CD14-positive monocyte (primary cell): ENCODE measurements around the gene HMX3. TPM values are rescaled to one million over a fixed set of nuclear protein-coding genes. Genes with fewer than 3 reads are reported as not detected.

Experiments
- DNase-seq, 3 donors: peaks; one replicate each; pipeline ENCODE4 v3.0.0-alpha.2; 2011 to 2022
- H2AFZ ChIP-seq: 2 replicates; pipeline ENCODE4 v1.6.0; 2012; ENCODE audit warnings: mild to moderate bottlenecking, low read depth, low read length, inconsistent platforms; ENCODE audit not compliant: insufficient read depth, poor library complexity, severe bottlenecking
- H3K27ac ChIP-seq, 2 donors: 1 replicate in 1 of 2; 2 replicates in 1 of 2; pipeline ENCODE4 v1.5.1; 2012 to 2013; ENCODE audit warnings: low read length in 2 of 2, control low read depth in 1 of 2, inconsistent platforms in 1 of 2, low read depth in 1 of 2, mild to moderate bottlenecking in 1 of 2
- H3K27me3 ChIP-seq, 2 donors: one replicate each; pipeline versions ENCODE4 v1.6.0 to v1.6.1; 2011 to 2013; ENCODE audit warnings: low read length in 2 of 2; ENCODE audit not compliant: control insufficient read depth in 2 of 2, insufficient read depth in 2 of 2
- H3K36me3 ChIP-seq, 2 donors: replicated peaks in 1 of 2; 1 replicate in 1 of 2; 2 replicates in 1 of 2; pipeline versions ENCODE4 v1.5.1 to v1.6.1; 2012 to 2013; ENCODE audit warnings: low read length in 2 of 2, control low read depth in 1 of 2, inconsistent platforms in 1 of 2, mild to moderate bottlenecking in 1 of 2; ENCODE audit not compliant: insufficient read depth in 2 of 2, control insufficient read depth in 1 of 2
- H3K4me1 ChIP-seq, 2 donors: 1 replicate in 1 of 2; 2 replicates in 1 of 2; pipeline versions ENCODE4 v1.5.1 to v1.6.1; 2012 to 2013; ENCODE audit warnings: low read length in 2 of 2, control low read depth in 1 of 2, inconsistent platforms in 1 of 2, mild to moderate bottlenecking in 1 of 2, moderate library complexity in 1 of 2; ENCODE audit not compliant: insufficient read depth in 2 of 2, control insufficient read depth in 1 of 2
- H3K4me2 ChIP-seq: replicated peaks from 2 replicates; pipeline ENCODE3; 2012; ENCODE audit warnings: low read length, moderate library complexity, mild to moderate bottlenecking; ENCODE audit not compliant: poor library complexity, severe bottlenecking; ENCODE audit errors: extremely low read depth
- H3K4me3 ChIP-seq, 3 experiments: fragments of 200-600 bp in 1 of 3; sonication (generic) in 1 of 3; replicated peaks in 1 of 3; 1 replicate in 2 of 3; 2 replicates in 1 of 3; pipeline ENCODE4 v1.5.1; 2011 to 2013; ENCODE audit warnings: low read length in 3 of 3, mild to moderate bottlenecking in 3 of 3, control low read depth in 2 of 3, low read depth in 2 of 3, inconsistent platforms in 1 of 3, moderate library complexity in 1 of 3
- H3K79me2 ChIP-seq: 2 replicates; pipeline ENCODE4 v1.6.0; 2012; ENCODE audit warnings: mild to moderate bottlenecking, control low read depth, inconsistent platforms, low read length, moderate library complexity; ENCODE audit not compliant: insufficient read depth
- H3K9ac ChIP-seq: 2 replicates; pipeline ENCODE4 v1.6.0; 2017; ENCODE audit warnings: low read length, mild to moderate bottlenecking; ENCODE audit not compliant: insufficient read depth, poor library complexity, severe bottlenecking
- H3K9me3 ChIP-seq, 2 donors: replicated peaks in 1 of 2; 1 replicate in 1 of 2; 2 replicates in 1 of 2; pipeline versions ENCODE4 v1.5.1 to v1.6.1; 2012 to 2013; ENCODE audit warnings: low read length in 2 of 2, control low read depth in 1 of 2; ENCODE audit not compliant: control insufficient read depth in 1 of 2, insufficient read depth in 1 of 2
- H4K20me1 ChIP-seq: 2 replicates; pipeline ENCODE4 v1.6.0; 2012; ENCODE audit warnings: mild to moderate bottlenecking, low read length, control low read depth, moderate library complexity; ENCODE audit not compliant: insufficient read depth
- H3K27ac Mint-ChIP-seq, 7 donors: one replicate each; pipeline ENCODE4 v1.8.0; 2020; ENCODE audit warnings: mild to moderate bottlenecking in 7 of 7, mixed read lengths in 7 of 7, moderate library complexity in 6 of 7, inconsistent platforms in 2 of 7
- H3K27me3 Mint-ChIP-seq, 3 donors: one replicate each; pipeline ENCODE4 v1.8.0; 2021 to 2022; ENCODE audit warnings: low read depth in 3 of 3, mild to moderate bottlenecking in 3 of 3, mixed read lengths in 3 of 3, moderate library complexity in 3 of 3, inconsistent platforms in 1 of 3
- H3K36me3 Mint-ChIP-seq, 2 donors: one replicate each; pipeline ENCODE4 v1.8.0; 2020; ENCODE audit warnings: mixed read lengths in 2 of 2, inconsistent platforms in 1 of 2, mild to moderate bottlenecking in 1 of 2
- H3K4me1 Mint-ChIP-seq: one replicate; pipeline ENCODE4 v1.8.0; 2020; ENCODE audit warnings: mild to moderate bottlenecking, mixed read lengths
- H3K4me3 Mint-ChIP-seq, 2 donors: one replicate each; pipeline ENCODE4 v1.8.0; 2020; ENCODE audit warnings: mild to moderate bottlenecking in 2 of 2, mixed read lengths in 2 of 2, moderate library complexity in 1 of 2
- H3K9me3 Mint-ChIP-seq, 7 donors: one replicate each; pipeline ENCODE4 v1.8.0; 2020 to 2022; ENCODE audit warnings: mixed read lengths in 7 of 7, mild to moderate bottlenecking in 6 of 7, moderate library complexity in 6 of 7, inconsistent platforms in 2 of 7
- CTCF ChIP-seq: fragments of 200-600 bp; IDR thresholded peaks from one replicate; pipeline ENCODE4 v1.8.0; 2022; ENCODE audit warnings: antibody characterized with exemption, mild to moderate bottlenecking
- WGBS: methylation state at CpG from one replicate; pipeline ENCODE4 v1.1.5; 2013; ENCODE audit warnings: missing lambda C conversion rate; ENCODE audit not compliant: insufficient coverage; 5-methylcytosine and 5-hydroxymethylcytosine counted together
- intact Hi-C, 2 donors: fragments of 100-400 bp; cut with micrococcal nuclease; formaldehyde crosslinking; loops; one replicate each; pipeline versions ENCODE4 v1.15.0 to v1.15.1; 2023
- polyA plus RNA-seq, 3 donors: library from polyadenylated mRNA; depleted of rRNA in 1 of 3; unstranded in 2 of 3; stranded (reverse) in 1 of 3; fragments of 300-500 nt in 2 of 3; fragments of >200 nt in 1 of 3; fragmentation: Illumina TruSeq in 2 of 3; gene quantifications; 1 replicate in 2 of 3; 2 replicates in 1 of 3; pipeline ENCODE4 v1.2.3, GENCODE V29; 2012 to 2021

The HMX3 gene
- polyA plus RNA-seq, 3 donors = not detected

GRCh38 chr10:123100030-123100762 lies 35.6 kb upstream of the HMX3 start:
- Histone ChIP-seq H3K4me3 (no peak overlapping the region), H3K79me2 (no peaks in the 10 kb centered on the region), H4K20me1 (no peaks in the 10 kb centered on the region), H3K9ac (no peak overlapping the region), H3K27me3 (no peaks in the 10 kb centered on the region), H2AFZ (no peak overlapping the region), H3K4me2 (no peak overlapping the region), H3K27ac (no peak overlapping the region), H3K9me3 (no peaks in the 10 kb centered on the region), H3K36me3 (no peaks in the 10 kb centered on the region), H3K4me1 (no peaks in the 10 kb centered on the region)
- TF ChIP-seq CTCF = no peak
- no peaks in the 10 kb centered on the region for H3K36me3 Mint-ChIP-seq
- no peak overlapping the region for H3K27ac Mint-ChIP-seq
- H3K27me3 Mint-ChIP-seq = peaks cover 5 to 16% (median 6%) of the 10 kb centered on the region in 3 donors
- DNase-seq = no peak
- H3K4me3 Mint-ChIP-seq = no peak overlapping the region
- 87% methylated on average over 3 of the region's 7 CpGs for WGBS
- intact Hi-C loops = no loop called here
- H3K4me1 Mint-ChIP-seq = no peaks in the 10 kb centered on the region
- H3K9me3 Mint-ChIP-seq = peaks cover 0 to 6% (median 0%) of the 10 kb centered on the region in 7 donors

DNA sequence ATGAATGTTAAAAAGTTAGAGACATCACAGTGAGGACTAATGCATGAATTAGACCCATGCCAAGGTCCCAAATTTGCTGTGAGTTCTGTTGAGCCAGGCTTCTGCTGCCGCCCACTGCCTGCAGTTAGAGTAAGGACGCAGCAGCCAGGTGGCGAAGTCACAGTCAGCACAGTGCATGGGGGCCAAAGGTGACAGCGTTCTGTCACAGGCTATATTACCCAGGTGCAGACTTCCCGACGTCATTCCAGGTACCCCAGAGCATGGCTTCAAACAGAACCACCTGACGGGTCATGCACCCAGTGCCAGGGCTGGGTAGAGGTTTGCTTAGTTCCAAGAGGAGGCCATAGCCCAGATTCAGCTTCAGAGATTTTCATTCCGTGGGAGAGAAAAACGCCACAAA lies 33.9 kb upstream of the HMX3 start:
- no peaks in the 10 kb centered on the region for H3K4me1 ChIP-seq
- no peaks in the 10 kb centered on the region for H3K27me3 ChIP-seq
- H3K27ac Mint-ChIP-seq = no peak overlapping the region
- no peak overlapping the region for H3K27ac ChIP-seq
- no peak overlapping the region for H3K4me2 ChIP-seq
- no peaks in the 10 kb centered on the region for H4K20me1 ChIP-seq
- DNase-seq = no peak
- no peaks in the 10 kb centered on the region for H3K36me3 Mint-ChIP-seq
- H3K9ac ChIP-seq = no peak overlapping the region
- H2AFZ ChIP-seq = no peak overlapping the region
- 64% methylated on average over 9 of the region's 9 CpGs for WGBS
- TF ChIP-seq CTCF = no peak
- no peaks in the 10 kb centered on the region for H3K4me1 Mint-ChIP-seq
- H3K79me2 ChIP-seq = no peaks in the 10 kb centered on the region
- peaks cover 5 to 13% (median 6%) of the 10 kb centered on the region in 3 donors for H3K27me3 Mint-ChIP-seq
- H3K9me3 Mint-ChIP-seq = peaks cover 0 to 6% (median 0%) of the 10 kb centered on the region in 7 donors
- H3K9me3 ChIP-seq = no peaks in the 10 kb centered on the region
- no peak overlapping the region for H3K4me3 ChIP-seq
- H3K4me3 Mint-ChIP-seq = no peak overlapping the region
- intact Hi-C loops = no loop called here
- no peaks in the 10 kb centered on the region for H3K36me3 ChIP-seq
